C1 segment of cervical spinal cord (tissue), 14 donors: ENCODE results near the gene THRB.

ENCODE experiments used
- DNase-seq, 14 donors: peaks; one replicate each; lab custom pipeline; 2025; lab: John Stamatoyannopoulos, UW

The THRB gene

DNA sequence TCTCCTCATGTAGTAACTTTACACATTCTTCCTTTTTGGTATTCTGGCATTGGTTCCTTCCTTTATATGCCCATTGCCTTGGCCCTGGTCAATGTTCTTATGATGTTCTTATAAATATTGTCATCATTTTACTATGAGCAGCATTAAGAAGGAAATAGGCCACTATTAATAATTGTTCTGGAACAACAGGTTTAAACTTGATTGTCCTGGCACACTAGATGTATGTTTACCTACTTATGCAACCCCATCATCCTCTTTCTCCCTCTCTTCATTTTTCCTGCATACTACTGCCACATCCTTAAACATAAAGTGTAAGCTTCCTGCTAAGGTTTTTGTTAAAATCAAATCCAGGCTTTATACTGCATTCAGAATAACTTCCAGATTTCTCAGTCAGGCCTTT lies 114.7 kb downstream of the THRB start:
- DNase-seq = no peak

DNA sequence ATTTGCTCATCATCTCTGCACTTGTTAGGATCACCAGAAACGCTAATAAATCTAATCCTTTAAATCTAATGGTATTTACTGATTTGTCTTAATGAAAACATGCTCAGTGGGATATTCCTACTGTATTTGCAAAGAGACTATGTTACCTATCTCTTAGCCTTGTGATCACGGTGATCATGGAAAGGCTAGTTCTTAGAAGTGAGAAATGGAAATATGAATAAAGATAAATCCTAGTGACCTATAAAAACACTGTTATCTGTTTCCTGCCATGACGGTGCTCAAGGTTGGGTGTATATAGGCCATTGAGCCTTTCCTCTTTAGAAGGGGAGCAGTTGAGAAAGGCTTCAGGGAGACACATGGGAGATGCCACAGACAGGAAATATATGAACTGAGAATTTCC lies 116.3 kb downstream of the THRB start:
- no peak for DNase-seq

DNA sequence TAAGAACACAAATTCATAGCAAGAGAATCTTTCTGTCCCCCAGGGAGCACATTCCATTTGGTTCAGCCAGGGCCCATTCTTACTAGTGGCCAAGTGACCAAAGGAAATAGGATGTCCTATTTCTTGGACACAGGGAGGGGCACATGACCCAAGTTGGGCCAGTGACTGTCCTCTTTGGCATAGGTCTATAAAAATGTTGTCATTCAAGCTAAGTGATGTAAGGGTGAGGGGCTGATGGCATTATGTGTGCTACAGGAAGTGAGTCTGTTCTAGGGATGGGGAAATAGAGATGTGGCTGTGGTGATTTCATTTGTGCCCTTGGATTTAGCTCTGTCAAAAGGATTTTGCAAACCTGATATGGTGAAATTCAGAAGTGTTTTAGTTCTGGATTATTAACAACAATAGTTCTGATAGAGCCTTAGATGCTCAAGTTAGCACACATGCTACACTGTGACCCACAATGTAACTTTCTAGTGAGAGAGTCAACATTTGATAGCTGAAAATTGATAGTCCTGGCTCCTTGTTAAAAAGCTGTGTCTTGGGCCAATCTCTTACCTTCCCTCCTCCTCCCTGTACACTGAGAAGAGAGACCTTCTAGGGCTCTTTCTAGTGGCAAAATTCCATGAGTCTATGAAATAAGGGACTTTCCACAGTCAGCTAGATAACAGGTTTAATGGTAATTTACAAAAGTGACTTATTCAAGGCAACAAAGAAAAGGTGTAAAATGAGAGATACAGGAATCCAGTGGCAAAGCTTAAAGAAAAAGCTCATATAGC lies 117.2 kb downstream of the THRB start:
- no peak for DNase-seq

DNA sequence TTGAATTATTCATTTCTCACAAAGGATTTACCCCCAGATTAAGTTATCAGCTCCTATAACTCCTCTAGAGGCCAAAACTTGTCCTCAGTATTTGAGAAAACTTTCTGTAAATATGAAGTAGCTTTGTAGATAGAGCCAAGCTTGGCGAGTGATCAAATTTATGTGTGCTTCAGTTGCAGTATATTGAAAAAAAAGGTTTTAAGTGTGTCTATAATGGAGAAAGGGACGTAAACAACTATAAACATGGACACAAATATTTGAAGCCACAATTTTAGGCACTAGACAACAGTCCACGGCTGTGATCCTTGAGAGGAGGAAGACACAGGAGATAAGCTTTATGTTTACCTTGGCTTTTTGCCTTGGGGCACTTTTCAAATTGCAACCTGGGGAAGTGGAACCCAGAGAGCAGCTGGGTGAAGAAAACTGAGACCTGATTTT lies 118.7 kb downstream of the THRB start:
- no peak for DNase-seq

DNA sequence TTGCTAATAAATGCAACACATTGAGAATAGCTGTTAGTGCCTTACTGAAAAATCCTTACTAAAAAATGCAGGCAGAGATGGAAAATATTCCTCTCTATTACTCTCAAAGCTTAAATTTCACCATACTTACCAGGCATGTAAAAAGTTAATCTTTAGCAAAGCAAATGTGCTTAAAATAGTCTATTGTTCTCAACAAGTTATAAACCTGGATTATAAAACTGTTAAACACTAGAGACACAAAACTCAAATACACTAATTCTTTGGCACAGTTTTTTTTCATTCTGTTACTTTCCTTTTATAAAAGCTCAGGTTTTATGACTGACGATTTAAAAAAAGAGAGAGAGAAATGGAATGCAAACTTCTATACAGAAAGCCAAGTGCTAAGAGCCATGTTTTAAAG lies 119.8 kb downstream of the THRB start:
- DNase-seq = no peak

DNA sequence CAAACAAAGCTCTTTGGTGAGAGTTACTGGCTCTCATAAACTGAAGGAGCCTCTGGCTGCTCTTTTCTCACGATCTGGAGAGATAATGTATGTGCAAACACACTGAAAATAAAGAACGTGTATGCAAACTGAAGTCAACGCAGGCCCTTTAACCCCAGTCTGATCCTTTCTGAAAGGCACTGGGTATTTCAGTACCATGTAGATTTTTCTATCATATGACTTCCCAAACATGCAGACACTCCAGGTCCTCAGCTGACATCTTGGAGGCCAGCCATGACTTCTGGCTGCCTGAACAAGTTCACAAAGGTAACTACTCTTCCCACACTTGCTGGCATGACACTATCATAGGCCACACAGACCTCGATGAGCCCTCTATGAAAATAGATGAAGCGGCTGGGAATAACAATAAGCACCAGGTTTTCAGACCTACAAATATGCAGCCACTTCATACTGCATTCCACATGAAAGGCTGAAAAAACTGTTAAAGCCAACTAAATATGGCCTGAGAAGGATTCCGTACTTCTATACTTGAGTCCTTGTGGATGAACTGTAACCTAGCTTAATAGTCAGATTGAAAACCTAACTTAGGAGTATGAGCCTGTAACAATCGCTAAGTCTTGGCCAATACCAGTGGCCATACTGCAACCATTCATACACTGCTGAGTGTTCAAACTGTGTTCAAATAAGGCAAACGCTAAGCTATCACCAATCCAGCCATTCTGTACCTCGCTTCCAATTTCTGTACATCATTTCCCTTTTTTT lies 121.3 kb downstream of the THRB start:
- DNase-seq = no peak

DNA sequence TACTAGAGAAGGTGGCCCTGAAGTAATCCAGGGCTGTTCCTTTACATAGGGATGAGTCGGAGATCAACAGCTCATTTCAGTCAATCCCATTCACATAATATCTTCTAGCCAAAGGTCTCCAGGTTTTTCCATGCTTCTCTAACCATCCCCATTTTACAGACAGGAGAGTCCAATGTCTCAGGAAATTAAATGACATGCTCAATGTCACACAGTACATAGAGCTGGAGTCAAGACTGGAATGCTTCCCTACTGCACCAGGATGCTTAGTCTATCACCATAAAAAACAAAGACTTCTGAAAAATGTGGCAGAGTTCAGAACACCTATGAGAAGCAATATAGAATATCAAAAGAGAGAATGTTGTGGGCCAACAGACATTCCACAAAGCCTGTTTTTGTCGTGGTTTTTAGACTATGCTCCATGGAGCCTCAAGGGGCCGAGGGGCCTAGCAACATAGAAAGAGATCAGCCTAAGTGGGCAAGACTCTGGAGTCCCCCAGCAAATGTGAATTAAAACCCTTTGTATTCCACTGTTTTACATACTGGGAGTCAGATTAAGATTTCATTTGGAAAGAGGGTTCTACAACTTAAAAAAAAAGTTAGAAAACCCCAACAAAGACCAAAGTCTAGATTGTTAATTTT lies 122.0 kb downstream of the THRB start:
- DNase-seq = no peak

DNA sequence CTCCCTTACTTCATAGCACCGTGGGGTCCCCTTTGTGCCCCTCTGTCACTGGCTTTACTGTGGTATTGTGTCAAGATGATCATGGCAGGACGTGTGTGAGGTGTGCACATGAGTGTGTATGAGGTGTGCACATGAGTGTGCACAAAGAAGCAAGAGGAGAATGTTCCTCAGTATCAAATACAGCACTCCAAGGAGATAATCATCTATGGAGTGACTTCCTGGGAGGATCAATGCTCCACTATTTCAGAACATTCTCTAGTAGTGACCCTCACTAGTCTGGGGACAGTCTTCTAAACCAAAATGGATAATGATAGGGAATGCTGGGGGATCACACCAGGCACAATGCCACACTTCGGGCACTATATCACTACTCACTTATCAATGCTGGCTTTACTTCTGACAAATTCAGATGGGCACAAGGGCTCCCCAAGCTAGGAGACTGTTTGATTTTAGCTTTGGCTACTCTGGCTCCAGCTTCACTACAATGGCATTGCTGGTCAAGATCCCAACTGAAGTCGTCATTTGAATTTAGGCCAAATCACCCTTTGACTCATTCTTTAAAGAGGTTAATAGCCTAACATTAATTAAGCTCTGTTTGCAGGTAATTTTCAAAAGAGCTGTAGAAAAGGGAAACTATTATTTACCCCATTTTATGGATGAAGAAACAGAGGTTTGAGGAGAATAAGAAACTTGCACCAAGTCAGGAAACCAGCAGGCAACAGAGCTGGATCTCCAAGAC lies 124.1 kb downstream of the THRB start:
- no peak for DNase-seq

DNA sequence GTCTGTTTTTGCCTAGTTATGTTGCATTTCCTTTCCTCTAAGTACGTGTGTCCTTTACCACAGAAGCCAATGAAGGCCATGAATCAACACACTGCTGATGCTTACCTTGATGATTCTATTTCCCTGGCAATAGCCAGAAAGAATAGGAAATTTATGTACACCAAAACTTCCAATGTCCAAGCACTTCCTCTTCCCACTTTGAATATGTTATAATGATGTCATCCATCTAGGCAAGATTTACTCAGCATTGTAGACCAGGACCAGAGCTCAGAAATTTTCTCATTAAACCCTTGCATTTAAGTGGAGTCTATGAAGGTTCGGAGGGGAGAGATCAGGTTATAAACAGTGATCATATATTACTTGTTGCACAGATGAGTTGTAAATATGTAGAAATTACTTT lies 126.0 kb downstream of the THRB start:
- DNase-seq = no peak

DNA sequence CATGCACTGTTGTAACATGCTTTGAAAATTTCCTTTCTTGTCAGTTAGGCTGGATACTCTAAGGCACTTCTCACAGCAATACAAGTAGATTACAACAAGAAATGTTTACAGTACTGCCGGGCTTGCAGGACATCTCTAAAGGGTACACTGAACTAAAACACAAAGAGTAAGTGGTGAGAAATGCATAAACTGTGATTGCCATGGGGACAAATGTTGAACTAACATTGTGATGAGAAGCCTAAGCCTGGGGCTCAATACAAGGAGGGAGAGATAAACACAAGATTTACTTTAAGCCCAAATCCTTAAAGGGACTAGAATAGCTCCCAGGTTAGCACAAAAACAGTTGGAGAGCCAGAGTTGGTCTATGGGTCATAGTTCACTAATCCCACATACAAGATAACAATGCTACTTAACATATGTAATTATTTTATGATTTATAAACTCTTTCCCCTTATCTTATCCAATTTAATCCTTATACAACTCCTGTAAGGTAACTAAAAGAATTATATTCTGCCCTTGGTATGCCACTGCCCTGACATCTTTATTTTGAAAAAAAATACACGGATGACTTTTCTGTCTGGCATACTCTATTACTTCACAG lies 126.9 kb downstream of the THRB start:
- DNase-seq = no peak

DNA sequence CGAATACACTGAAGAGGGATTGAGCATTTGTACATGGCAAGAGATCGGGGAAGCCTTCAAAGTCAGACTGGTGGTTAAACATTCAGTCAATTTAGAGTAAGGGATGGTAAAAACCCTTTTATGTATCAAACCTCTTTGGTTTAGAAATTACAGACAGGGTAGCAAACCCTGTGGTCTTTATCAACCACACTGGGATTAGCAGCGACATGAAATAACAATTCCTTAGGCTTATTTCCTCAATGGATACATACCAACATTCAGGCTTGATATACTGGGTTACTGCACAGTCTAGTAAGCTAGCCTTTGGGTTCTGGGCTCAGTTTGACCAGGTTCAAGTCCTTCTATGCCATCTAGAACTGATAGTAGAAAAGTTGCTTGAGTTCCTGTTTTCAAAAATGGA lies 127.4 kb downstream of the THRB start:
- no peak for DNase-seq

DNA sequence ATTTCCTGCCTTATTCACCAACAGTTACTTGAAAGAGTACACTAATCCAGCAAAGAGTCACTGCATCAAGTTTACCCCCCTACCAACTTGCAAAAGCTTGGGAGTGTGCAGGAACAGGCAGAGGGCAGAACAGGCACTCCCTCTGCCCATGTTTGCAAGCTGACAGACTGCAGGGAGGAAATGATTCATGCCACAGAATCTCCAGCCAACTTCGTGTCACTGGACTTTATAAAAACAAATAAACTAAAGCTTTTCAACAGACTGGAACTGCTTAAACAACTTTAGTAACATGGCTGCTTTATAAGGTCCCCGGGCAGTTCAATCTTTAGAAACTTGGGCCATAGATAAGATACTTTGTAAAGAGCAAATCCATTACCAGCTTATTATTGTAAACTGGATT lies 129.5 kb downstream of the THRB start:
- DNase-seq = no peak

DNA sequence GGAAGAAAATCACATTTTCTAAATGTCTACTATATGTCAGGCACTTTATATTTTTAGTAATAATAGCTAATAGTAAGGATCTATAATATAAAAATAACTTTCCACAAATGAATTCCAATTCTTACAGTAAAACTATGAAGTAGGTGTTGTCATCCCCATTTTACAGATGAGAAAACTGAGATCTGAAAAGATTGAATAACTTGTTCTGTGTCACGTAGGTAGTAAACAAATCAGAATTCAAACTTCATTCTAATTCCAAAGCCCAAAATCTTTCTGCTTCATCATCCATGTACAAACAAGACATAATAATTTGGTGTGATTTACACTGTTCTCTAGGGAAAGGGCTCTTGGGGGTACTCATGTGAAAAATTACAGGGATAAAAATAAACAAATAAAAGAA lies 130.3 kb downstream of the THRB start:
- no peak for DNase-seq

DNA sequence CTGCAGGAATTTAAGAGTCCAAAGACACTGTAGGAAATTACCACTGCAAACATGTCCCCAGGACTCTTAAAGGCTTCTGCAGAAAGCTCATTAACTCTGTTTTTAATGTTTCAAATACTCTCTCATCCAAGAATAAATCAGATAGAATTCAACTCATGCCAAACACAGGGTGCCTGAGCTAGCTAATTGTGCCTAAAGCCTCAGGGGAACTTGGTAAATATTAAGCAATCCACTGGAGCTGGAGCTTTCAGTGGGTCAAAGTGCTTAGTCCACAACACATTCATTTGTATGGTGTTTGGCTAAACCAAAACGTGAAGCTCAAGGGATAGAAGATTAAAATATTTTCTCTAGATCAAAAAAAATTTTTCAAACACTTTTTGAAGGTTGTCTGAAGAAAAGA lies 131.4 kb downstream of the THRB start:
- DNase-seq = no peak

DNA sequence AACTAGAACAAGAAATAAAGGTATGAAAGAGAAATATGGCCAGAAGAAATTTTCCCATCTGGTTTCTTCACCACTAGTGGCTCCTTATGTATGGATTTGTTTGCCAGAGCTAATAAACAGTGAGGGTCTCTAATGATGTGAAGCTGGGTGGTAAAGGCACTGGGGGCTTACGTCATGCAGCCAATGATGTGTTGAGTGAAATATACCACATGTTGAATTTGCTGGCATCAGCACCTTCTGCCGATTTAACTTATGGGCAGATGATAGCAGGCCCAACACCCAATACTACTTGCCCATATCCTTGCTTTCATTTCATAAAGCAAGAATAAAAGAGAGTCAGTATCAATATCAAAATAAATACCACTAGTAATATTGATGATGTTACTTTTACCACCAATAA lies 133.0 kb downstream of the THRB start:
- no peak for DNase-seq

DNA sequence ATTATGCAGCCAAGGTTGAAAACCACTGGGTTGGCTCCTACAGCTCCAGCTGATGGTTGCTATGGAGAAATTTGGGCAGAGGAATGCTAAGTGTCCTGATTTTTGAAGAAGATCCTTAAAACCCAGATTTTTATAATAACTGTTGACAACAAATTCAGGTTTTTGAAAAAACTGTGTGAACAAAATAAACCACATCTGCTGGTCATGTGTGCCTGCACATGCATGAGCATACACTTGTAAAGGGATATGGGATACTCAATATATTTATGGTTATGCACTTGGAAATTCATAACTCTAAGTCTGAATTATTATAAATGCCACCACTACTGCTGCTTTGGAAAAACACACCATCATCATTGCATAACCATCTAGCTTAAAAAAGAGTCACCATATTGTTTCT lies 133.7 kb downstream of the THRB start:
- no peak for DNase-seq

DNA sequence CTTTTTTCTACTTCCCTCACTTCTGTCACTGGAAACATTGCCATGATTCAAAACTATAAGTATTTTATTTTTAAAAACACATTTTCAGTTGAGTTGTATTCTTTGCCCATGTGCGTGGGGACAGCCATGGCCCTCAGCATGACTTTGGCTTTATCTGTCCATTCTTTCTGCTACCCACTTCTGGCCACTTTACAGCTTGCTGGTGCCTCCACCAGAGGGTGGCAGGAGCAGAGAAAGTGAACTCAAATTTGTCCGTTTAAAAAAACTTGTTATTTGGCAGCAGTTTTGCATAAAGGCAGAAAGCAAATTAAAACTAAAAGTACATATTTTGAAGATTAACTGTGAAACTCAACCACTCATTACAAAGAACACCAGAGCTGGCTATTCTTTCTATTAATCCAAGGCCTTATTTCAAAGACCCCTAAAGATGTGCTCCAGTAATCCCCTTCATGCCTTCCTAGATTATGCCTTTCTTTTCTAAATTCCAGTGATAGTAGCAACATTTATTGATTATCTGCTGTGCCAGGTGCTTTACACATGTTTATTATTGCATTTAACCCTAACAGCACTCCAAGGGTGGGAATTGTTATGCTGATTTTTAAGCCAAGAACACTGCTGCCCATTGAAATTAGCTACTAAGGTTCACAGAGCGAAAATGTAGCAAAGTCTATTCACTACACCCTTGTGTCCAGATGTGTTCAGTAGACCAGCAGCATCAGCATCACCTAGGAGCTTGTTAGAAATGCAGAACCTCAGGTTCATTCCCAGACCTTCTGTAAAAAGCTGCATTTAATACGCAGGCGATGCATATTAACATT lies 134.8 kb downstream of the THRB start:
- no peak for DNase-seq

DNA sequence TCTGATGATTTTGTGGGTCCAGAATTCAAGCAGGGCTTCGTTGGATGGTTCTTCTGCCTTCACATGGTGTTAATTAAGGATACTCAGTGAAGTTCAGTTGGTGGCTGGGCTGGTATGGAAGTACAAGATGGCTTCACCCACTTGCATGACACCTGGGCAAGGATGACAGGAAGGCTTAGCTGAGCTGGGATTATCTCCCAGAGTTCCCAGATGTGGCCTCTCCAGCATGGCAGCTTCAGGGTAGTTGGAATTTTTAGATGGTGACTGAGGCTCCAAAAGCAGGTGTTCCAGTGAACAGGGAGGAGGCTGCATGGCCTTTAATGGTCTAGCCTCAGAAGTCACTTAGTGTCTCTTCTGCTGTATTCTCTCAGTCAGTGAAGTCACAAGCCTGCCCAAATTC lies 135.5 kb downstream of the THRB start:
- no peak for DNase-seq

DNA sequence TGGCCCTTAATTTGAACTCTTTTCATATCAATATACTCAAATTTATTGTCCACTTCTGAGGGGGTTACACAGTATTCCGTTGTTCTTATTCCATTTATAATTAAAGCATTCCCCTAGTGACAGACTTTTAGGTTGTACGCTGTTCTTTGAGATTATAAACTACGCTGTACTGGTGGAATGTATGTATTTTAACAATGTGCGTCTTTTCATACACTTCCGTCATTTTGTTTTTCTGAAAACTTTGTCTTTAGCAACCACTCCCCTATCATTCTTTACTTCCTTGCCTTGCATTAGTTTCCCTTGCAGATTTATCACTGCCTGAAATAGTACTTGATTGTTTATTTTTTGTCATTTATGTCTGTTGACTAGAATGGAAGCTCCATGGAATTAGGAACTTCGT lies 137.0 kb downstream of the THRB start:
- DNase-seq = no peak

DNA sequence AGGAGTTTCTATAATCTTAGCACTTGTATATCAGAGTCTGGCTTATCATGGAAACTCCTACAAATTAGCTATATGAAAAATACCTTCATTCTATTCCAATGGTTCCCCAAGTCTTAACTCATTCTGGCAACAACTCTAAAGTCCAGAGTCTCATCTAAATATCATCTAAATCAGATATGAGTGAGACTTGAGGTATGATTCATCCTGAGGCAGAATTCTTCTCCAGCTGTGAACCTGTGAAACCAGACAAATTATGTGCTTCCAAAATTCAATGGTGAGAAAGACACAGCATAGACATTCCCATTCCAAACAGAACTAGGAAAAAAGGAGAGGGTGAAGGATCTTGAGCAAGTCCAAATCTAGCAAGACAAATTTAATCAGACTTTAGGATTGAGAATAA lies 138.8 kb downstream of the THRB start:
- DNase-seq = no peak

DNA sequence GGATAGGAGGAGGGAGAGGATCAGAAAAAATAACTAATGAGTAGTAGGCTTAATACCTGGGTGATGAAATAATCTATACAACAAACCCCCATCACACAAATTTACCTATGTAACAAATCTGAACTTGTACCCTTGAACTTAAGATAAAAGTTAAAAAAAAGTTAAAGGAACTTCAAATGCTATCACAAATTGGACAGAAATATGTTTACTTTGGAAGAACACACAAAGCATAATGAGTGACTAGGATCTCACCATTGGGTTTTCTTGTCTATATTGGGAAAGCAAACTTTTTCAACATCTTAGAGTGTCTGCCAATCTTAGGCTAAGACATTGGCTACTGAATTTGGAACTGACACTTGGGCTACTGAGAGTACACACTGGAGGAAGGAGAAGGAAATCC lies 140.4 kb downstream of the THRB start:
- no peak for DNase-seq
